GM18858 (cell line): ENCODE data around the gene SLC25A41.
A peak's percentile ranks its signal among the peaks of the same experiment; 100 is the strongest.
"Not testable (repeated sequence)": the region's sequence is repeated elsewhere in the genome, so short reads cannot be mapped to it uniquely, and the experiment has no call there.

ENCODE experiments used
- ATAC-seq: cut with Tn5 transposase; IDR thresholded peaks from one replicate; pipeline ENCODE4 v1.9.1; 2021; ENCODE audit not compliant: unreplicated experiment

SLC25A41 gene

DNA sequence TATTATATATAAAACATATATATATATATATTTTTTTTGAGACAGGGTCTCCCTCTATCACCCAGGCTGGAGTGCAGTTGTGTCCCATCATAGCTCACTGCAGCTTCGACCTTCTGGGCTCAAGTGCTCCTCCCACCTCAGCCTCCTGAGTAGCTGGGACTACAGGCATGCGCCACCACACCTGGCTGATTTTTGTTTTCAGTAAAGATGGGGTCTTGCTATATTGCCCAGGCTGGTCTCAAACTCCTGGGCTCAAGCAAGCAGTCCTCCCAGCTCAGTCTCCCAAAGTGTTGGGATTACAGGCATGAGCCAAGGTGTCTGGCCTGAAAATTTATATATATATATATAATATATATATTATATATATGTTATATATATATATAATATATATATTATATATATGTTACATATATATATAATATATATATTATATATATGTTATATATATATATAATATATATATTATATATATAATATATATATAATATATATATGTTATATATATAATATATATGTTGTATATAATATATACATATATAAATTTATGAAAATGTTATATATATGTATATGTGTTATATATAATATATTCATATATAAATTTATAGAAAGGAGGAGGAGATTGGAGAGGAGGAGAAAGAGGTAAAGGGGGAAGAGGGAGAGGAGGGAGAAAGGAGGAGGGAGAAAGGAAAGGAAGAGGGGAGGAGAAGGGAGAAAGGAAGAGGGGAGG is 4.7 kb downstream of the SLC25A41 start:
- not testable (repeated sequence) for ATAC-seq

DNA sequence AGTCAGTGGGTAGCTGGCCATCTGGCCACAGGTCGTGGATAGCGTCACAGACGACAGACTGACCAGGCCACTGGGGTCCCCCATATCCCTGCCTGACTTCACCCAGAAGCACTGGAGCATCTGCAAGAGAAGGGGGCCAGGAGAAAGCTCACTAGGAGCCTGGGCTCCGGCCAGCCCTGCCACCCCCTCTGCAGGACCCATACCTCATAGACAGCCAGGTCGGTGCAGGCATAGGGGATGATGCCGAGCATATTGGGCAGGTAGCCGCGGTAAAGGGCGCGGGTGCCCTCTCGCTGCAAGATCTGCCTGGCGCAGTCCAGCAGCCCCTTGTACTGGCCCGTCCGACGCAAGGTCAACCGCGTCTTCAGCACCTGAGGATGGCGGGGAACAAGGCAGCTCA is 6.4 kb downstream of the SLC25A41 start:
- no peak for ATAC-seq

DNA sequence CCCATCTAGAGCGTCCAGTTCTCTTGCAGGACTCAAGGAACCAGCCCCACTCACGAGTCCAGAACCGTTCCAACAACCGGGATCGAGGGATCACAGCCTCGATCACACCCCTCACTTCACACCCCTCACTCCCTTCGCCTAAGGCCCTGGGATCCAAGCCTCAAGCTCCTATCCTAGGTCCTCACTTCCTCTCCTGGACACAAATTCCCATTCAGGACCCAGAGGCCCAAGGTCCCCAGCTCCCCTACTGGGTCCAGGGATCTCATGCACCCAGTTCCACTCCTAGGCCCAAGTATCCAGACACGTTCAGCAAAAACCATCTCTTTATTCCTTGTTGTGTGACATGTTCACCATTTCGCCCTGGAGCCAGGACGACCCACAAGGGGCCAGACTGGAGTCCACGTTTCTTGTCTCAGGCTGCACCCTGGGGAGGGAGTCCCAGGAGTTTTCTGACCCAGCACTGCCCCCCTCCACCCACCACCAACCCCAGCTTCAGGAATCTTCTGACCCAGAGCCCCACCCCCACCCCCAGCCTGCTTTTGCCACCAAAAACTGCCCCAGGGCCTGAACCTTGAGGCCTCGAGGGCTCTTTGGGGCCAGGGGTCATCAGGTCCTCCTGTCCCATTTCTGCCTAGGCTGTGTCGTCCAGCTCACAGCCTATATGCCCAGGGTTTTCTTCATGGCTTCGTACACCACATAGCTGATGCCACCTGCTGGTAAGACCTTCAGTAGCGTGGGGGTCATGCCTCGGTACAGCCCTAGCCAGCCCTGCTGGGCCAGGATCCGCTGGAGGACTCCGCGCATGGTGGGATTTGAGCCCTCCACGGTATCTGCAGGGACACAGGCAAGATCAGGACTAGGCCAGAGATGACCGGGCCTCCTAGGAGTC is 7.6 kb downstream of the SLC25A41 start:
- ATAC-seq = no peak

DNA sequence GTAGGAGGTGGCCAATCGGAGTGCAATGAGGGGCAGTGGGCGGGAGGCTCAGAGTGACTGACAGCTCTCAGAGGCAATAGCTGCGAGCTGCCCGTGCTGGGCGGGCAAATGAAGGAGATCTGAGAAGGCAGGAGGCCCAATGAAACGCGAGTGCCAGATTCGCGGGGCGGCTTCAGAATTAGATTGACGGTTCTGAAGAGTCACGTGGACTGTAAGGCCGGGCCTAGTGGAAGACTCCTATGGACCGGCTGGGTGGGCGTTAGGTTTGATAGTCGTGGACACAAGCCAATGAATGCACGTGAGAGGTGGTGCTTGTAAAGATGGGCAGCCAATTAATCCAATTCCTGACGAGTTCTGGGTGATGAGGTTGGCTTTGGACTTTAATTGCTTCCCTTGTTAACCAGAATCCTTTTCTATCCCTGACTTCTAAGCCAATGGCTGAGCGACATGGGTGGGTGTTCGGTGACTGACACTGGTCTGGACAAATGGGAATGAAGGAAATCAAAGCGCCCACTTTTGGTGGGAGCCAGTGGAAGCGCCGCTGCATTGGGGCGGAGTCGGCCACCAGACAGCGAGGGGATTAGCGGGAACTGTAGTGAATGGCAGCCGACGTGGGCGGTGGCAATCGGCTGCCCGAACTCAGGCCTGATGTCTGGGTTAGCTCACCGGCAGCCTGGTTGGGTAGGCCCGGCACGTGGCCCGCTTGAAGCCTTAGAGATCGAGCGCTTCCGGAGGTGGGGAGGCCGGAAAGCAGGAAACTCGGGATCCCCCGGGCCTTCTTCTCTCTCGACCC is 8.4 kb downstream of the SLC25A41 start:
- ATAC-seq = peak; percentile 73

DNA sequence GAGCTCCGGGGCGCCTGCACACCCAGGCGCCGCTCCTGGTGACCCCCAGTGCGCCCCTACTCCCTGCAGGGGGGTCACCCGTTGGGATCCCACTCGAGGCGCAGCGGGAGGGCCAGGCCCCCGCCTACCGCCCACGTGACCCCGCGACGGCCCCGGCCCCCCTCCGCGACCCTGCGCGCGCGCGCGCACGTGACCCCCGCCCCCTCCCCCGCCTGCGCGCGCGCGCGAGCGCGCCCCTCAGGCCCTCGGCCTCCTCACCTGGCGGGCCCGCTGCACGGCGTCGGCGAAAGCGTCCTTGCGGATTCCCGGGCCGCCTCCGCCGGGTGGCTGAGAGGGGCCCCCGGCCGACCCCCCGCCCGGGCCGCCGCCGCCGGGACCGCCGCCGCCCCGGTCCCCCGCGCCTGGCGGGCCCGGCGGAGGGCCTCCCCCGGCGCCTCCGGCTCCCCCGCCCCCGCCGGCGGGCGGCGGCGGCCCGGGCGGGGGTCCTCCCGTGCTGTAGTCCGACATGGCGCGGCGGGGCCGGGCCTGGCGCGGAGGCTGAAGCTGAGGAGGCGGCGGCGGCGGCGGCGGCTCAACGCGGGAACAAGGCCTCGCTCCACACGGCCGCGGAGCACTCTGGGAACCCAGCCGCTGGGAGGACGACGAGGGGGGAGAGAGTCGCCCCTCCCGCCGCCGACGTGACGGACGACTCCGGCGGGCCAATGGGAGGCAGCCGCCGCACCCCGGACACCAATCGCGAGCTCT is 9.2 kb downstream of the SLC25A41 start, which contains the start of gene KHSRP:
TSS of gene KHSRP (minus strand) at position 617 of the 744 bp plus-strand sequence. CDS start at position 507, 110 bp downstream.
- no peak for ATAC-seq

DNA sequence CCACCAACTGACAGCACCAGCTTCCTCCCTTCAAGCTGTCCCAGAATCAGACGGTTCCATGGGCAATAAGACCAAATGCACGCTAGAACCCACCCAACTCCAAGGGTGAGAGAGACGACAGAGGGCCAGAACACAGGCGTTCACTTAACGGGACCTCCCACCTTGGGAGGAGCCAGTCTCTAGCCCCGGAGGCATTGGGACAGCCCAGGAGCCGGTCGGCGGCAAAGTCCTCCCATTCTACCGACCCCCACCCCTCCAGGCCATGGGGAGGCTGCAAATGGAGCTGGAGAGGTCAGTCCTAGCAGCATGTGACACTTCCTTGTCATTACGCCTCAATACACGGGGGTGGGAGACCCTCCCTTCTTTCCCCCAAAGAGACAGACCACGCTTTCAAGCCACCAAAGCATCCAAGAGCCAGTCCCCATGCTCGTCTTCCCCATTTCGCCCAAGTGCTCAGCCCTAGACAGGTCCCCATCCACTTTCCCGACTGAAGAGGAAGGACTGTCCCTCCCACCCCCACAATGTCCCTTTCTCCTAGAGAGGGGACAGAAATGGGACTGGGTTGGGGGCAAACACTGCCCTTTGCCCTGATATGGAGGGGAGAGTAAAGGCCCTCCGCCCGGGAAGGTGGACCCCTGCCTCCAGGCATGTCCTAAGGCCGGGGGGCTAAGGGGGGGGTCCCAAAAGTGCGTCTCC is 9.9 kb downstream of the SLC25A41 start:
- no peak for ATAC-seq

DNA sequence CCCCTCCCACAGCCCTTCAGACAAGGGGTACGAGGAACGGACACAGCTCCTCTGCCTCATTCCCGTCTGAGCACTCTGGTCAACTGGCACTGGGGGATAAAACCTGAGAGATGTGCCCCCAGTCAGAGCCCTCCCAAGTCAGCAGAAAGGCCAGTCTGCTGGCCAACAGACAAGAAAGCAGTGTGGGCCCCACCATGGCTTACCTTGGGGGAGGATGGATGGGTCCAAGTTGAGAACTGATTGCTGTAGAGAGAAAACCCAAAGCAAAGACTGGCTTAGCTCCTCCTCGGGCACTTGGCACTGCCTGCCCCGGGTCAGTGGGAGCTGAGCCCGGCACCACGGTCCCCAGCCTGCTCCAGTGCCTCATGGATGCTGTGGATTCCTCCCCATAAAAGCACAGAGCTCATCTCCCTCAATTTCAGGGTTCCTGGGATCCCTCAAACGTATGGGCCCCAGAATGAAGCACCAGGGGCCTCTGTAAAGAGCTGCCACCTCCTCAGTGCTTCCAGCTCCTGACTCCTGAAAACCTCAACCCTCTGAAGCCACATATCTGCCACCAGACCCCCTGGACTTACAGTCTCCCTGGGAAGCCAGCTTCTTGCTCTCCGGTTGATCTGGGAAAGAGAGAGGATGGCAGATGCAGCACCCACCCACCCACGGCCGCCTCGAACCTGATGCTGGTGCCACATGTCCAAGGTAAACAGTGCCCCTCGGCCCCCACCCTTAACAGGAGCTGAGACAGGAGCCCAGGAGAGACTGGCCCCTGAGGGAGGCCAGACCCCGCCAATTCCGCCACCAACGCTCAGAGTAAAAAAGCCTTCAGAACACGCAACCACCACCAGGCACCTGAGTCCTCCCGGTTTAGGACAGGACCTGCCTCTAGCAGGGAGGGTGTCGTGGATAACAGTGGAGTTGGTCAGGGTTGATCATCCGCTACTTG is 12.2 kb downstream of the SLC25A41 start:
- ATAC-seq = no peak

DNA sequence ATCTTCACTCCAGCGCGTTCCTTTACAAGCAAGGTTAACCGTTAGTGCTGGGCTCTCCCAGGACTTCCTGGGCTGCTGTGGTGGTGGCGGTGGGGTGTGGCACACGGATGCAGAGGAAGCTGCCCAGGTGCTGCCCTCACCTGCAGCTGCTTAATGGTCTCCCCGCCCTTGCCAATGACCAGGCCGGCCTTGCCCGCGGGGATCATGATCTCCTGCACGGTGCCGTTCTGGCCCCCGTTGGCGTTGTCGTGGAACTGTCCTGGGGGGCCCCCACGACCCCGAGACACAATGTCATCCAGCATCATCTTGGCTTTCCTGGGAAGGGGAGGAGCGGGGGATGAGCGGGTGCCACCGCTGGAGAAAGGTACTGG is 15.0 kb downstream of the SLC25A41 start:
- ATAC-seq = no peak

DNA sequence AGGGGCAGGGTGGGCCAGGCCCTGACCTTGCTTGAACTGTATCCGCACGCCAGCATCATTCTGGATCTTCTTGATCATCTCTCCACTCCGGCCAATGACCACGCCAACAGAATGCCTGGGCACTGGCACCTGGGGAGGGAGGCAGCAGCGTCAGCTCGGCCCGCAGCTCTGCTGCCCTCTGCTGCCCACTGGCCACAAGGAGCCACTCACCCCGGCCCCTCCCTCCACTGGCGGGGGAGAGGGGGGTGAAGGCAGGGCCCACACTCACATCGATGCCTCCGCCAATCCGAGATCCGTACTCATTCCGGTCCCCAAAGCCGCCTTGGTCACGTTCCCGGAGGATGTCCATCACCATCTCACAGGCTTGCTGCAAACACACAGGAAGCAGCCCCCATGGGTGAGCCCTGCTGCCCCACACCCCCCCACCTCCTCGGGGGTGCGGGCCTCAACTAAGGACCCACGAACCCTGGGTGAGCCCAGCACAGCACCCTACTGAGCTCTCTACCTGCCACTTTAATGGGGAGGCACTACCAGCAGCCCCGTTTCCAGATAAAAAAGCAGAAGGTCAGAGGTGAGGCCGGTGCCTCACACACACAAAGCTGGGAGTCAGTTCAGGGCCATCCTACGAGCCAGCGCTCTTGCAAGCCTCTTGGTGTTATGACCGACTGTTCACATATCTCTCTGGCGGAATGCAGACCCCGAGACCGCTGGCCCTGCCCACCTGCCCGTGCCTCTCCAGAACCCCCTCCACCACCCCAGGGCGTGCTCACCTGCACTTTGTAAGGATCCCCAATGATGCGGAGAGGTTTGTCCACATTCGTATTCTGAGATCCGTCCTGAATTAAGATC is 15.6 kb downstream of the SLC25A41 start:
- ATAC-seq = no peak

DNA sequence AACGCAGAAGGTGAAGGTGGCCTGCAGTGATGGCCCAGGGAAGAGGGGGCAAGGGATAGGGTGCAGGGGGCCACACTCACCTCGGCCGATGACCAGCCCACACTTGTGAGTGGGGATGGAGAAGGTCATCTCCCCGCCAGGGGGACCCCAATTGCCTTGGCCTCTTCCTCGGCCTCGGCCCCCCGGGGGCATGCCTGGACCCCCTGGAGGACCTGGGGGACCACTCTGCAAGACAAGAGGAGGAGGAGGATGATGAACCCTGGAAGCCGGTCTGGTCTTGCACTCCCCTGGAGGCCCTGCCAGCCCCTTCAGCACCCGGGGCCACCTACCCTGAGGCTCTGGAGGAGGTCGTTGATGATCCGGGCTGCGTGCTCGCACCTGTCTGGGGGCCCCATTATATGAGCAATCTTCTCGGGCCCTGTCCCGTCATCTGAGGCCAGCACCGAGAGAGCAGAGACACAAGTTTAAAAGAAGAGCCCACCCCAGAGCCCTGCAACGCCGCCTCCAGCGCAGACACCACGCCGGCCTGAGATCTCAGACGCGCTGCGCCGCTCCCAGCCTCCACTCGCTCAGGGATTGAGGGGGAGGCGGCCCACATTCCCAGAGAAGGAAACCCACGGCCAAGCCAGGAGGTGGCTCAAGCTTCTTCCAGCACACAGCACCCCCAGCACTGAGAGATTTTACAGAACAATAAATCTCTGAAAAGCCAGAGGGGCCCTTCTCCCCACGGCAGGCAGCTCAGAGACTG is 16.7 kb downstream of the SLC25A41 start:
- no peak for ATAC-seq

DNA sequence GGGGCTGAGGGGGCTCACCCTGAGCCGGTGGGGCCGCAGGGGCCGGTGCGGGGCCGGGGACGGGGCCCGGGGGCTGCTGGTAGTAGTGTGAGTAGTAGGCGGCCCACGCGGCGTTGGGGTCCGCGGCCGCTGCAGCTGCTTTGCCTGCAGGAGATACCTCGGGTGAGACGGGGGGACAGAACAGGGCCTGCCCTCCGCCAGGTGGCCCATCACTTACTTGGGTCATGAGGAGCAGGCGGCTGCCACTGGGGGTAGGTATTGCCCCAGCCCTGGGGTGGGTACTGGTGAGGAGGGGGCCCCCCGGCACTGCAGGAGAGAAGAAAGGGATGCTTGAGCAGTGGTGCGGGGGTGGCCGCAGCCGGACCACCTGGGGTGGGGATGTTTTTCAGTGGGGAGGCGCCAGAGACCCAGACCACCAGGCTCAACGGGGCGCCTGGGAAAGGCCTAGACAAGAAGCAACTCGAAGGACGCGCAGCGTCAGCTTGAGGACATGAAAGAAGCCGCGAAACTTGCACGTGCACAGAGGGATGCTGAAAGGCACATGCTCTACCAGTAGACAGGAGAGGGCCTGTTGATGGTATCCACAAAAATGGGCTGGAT is 17.9 kb downstream of the SLC25A41 start:
- ATAC-seq = no peak

DNA sequence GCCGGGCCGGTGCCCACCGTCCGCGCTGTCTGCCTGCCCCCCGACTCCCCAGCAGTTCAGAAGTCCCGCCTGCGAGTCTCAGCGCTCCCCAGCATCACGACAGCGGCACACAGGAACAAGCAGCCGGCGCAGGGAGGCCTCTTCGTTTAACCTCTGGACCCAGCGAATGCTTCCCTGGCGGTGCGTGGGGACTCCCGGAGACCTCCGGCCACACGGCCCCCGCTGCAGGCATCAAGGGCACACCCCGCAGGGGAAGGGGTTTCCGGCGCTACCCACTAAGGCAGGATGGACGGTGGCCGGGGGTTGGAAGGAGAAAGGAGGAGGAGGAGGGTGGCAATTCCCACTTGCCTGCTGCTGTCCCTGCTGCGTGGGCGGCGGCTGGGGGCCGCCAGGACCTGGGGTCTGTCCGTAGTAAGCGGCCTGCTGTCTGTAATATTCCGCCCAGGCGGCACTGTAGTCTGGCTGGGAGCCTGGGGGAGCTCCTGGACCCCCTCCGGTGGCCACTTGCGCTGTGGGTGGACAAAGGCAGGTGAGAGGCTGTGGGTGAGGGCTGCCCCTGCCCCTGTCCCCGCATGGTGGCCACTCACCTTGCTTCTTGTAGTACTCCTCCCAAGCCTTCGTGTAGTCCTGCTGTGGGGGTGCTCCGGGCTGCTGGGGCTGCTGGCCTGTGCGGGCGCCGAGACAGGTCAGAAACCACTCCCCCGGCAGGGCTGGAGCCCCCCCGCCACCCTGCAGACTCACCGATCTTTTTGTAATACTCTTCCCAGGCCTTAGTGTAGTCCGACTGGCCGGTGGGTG is 18.6 kb downstream of the SLC25A41 start:
- ATAC-seq = no peak

DNA sequence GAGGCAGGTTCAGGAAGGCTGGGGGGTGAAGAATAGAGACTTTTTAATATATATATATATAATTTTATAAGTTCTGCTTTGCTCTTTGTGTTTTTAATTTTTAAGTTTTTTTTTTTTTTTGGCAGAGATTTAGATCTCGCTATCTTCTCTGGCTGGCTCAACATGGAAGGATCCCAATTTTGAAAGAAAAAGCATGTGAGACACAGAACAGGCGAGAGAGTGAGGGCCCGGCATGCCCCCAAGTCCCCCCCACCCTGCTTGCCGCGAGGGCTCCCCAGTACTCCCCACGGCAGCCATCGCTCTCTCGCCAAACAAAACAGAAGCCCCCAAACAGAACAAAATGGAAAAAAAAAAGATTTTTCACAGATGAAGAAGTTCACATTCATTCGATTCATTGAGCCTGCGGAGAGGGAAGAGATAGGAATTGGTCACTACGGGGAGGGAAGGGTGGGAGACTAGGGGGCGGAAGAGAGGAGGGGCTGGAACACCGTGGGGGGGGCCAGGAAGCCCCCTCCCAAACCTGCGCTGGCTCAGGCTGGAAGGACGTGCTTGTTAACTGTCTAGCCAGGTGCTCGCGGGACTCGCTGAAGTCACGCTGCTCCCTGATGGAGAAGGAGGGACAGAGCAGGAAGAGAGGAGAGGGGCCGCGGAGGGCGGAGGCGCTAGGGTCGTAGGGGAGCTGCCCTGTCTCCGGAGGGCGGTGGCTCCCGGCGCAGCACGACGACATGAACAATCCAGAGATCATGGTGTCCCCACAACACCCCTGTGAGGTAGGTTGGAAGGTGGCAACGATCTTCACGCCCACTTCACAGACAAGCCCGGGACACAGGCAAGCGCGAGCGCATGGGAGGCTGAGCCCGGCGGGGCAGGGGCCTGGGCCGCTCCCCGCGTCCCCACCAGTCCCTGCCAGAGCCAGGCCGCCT is 19.6 kb downstream of the SLC25A41 start:
- no peak for ATAC-seq

DNA sequence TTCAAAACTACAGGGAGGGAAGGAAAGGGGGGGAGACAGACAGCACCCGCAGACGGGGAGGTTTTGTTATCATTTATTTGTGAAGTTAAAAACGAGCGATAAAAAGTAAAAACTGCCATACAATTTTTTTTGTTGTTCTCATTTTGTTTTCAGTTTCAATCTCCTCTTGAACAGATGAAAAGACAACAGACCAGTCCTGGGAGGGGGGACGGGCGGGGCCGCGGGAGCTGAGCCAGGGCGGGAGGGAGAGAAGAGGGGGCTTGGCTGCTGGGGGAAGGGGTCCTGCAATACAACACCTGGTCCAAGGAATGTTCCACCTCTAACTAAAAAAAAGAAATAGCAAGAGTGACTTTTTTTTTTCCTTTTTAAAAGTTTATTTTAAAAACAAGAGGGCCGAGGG is 20.3 kb downstream of the SLC25A41 start:
- no peak for ATAC-seq

DNA sequence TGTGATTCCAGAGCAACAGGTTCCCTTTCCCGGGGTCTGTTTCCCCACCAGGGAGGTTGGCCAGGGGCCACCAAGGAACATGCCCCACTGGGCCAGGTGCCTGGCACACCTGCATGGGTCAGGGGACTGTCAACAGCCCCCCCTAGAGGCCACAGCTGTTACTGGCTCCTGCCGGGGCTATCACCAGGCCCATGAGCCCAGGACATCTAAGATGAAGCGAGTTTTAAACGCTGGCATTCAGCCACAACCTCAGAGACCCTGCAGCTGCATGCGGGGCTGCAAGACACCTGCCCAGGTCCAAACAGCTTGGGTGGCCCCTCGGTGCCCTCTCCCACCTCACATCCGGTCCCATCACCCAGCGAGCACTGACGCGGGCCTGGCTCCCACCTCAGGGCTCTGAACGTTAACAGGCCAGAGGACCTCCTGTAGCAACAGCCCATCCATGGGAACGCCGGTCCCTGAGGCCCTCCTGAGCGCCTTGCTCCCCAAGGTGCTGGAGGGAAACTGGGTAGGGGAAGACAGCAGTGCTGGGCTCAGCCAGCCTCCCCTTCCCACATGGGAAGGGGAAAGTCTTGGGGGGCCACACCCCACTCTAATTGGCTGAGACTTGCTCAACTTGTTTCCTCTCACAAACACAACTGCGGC is 21.0 kb downstream of the SLC25A41 start:
- no peak for ATAC-seq
